Measurements from ENCODE around the gene ACSL1.

The ACSL1 gene

DNA sequence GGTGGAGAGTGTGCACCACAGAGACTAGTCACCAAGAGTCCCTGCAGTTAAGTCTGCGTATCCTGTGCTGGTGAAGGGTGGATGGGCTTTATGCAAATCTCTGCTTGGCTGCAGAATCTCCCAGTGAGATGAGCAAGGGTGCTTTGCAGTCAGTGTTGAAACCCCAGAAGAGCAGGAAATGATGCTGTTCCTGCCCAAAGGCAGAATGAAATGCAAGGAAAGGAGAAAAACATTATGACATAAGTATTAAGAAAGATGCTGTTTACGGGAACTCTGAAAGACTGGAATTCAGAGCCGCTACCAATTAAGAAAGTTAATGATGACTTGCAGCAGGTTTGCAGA, 25.4 kb upstream of the ACSL1 start:
- TF ChIP-seq, protein P1, sequence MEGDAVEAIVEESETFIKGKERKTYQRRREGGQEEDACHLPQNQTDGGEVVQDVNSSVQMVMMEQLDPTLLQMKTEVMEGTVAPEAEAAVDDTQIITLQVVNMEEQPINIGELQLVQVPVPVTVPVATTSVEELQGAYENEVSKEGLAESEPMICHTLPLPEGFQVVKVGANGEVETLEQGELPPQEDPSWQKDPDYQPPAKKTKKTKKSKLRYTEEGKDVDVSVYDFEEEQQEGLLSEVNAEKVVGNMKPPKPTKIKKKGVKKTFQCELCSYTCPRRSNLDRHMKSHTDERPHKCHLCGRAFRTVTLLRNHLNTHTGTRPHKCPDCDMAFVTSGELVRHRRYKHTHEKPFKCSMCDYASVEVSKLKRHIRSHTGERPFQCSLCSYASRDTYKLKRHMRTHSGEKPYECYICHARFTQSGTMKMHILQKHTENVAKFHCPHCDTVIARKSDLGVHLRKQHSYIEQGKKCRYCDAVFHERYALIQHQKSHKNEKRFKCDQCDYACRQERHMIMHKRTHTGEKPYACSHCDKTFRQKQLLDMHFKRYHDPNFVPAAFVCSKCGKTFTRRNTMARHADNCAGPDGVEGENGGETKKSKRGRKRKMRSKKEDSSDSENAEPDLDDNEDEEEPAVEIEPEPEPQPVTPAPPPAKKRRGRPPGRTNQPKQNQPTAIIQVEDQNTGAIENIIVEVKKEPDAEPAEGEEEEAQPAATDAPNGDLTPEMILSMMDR (IDR thresholded peaks at IDR 0.05; ENCODE audit: low read depth, low read length), result no peak
- Histone ChIP-seq H3K9ac (ENCODE audit: low read length) (no peak overlapping the region), H3K27me3 (ENCODE audit: low read depth, low read length) (no peaks in the 10 kb centered on the region), H3K4me3 (ENCODE audit: low read length) (peak overlapping the region; percentile 58), H3K27ac (ENCODE audit: low read length) (peak overlapping the region; percentile 60), H3K36me3 (replicated peaks; ENCODE audit: low read depth, low read length) (no peaks in the 10 kb centered on the region), H3K79me2 (ENCODE audit: low read length) (no peaks in the 10 kb centered on the region), H3K9me3 (ENCODE audit: insufficient read depth, low read length) (no peaks in the 10 kb centered on the region), H4K20me1 (ENCODE audit: insufficient read depth, low read length) (no peaks in the 10 kb centered on the region), H3K4me2 (ENCODE audit: low read length) (peak overlapping the region; percentile 75), H2AFZ (ENCODE audit: low read depth, low read length) (no peak overlapping the region), H3K4me1 (ENCODE audit: low read length) (peaks cover 54% of the 10 kb centered on the region)

DNA sequence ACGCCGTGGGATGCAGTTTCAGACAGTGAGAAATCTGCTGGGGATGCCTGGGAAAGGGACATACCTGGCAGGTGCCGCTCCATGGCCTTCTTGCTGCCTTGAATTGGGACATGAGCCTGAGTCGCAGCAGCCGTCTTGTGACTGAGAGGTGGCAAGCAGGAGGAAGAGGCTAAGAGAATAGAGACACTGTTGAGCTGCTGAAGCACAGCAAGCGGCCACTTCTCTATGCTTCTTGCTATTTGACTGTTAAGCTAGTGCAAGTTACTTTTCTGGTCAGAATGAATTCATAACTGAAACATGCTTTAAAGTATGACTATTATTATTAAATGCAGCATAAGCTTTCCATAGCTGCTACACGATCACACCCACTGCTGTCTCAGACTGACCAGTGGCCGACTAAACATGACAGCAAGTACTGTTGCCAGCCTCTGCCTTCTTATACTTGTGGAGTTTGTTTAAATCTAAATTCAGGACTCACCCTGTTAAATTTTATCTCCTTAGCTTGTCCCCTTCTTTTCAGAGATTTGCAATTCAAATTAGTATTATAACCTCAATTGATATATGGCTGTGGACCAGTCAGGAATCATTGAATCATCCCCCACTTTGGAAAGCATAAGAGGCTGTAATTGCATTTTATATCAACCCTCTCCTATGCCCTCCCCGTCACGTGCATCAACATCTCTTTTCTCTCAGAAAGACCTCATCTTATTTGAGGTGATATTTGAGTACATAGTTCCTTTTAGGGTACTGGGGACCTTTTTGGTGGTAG, 24.8 kb upstream of the ACSL1 start:
- TF ChIP-seq, protein P1 (IDR thresholded peaks at IDR 0.05; ENCODE audit: low read depth, low read length), result no peak
- TF ChIP-seq EZH2phosphoT487 (IDR thresholded peaks at IDR 0.05; ENCODE audit: low read depth), result no peak
- no peak overlapping the region for H2AFZ ChIP-seq (ENCODE audit: low read depth, low read length)

DNA sequence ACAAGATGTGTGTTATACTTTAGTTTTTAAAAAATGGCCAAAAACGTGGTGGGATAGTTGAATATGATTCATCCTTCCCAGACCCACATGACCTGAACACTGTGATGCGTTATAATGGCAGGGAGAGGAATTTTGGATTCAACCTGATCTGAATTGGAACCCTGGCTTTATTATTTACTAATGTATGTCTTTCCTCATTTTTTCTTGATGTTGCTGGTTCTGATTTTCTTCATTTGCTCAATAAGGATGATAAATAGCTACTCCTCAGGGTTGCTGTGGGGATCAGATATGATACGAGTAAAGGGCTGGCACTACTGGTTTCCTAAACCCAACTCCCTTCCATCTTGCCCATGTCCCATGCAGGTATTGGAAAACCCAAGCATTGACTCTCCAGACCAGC, 24.2 kb upstream of the ACSL1 start:
- no peak overlapping the region for H3K9ac ChIP-seq (ENCODE audit: low read length)
- H3K4me1 ChIP-seq (ENCODE audit: low read length), result peaks cover 44% of the 10 kb centered on the region
- H3K4me3 ChIP-seq (ENCODE audit: low read length), result peak overlapping the region; percentile 58; the same call in 1 of the 2 replicates
- H2AFZ ChIP-seq (ENCODE audit: low read depth, low read length), result no peak overlapping the region
- no peaks in the 10 kb centered on the region for H3K79me2 ChIP-seq (ENCODE audit: low read length)
- TF ChIP-seq, protein P1 (IDR thresholded peaks at IDR 0.05; ENCODE audit: low read depth, low read length), result no peak
- TF ChIP-seq EZH2phosphoT487 (IDR thresholded peaks at IDR 0.05; ENCODE audit: low read depth), result no peak
- H3K9me3 ChIP-seq (ENCODE audit: insufficient read depth, low read length), result no peaks in the 10 kb centered on the region
- H4K20me1 ChIP-seq (ENCODE audit: insufficient read depth, low read length), result no peaks in the 10 kb centered on the region
- peak overlapping the region; percentile 75 for H3K4me2 ChIP-seq (ENCODE audit: low read length)
- H3K27me3 ChIP-seq (ENCODE audit: low read depth, low read length), result no peaks in the 10 kb centered on the region
- H3K27ac ChIP-seq (ENCODE audit: low read length), result 0 out of 2 replicates have a peak overlapping the region, but pooled peaks have one; percentile 60
- H3K36me3 ChIP-seq (replicated peaks; ENCODE audit: low read depth, low read length), result no peaks in the 10 kb centered on the region

More for the DNA sequence above, 24.8 kb upstream of the ACSL1 start:
- Histone ChIP-seq H3K79me2 (ENCODE audit: low read length) (no peaks in the 10 kb centered on the region), H3K9ac (ENCODE audit: low read length) (no peak overlapping the region), H3K4me2 (ENCODE audit: low read length) (peak overlapping the region; percentile 75), H4K20me1 (ENCODE audit: insufficient read depth, low read length) (no peaks in the 10 kb centered on the region), H3K4me1 (ENCODE audit: low read length) (peaks cover 50% of the 10 kb centered on the region), H3K9me3 (ENCODE audit: insufficient read depth, low read length) (no peaks in the 10 kb centered on the region), H3K4me3 (ENCODE audit: low read length) (peak overlapping the region; percentile 58), H3K27me3 (ENCODE audit: low read depth, low read length) (no peaks in the 10 kb centered on the region), H3K36me3 (replicated peaks; ENCODE audit: low read depth, low read length) (no peaks in the 10 kb centered on the region), H3K27ac (ENCODE audit: low read length) (peak overlapping the region; percentile 60)

DNA sequence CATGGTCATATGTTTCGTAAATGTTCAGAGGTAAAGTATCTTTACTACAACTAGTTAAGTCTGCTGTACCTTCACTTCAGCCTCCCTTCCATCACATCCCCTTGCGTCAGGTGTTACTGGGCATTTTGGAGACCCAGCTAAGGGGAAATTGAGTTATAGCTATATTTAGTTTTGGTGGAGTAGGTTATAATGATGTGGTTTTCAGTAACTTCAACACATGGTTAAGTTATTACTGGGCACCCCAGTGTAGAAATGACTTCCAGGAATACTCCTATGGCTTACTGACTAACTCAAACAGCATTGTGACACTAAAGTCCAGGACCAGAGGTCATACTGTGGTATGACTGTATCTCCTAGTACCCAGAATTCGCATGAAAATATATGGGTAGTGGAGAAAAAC, 23.4 kb upstream of the ACSL1 start:
- H3K27me3 ChIP-seq (ENCODE audit: low read depth, low read length), result no peaks in the 10 kb centered on the region
- H4K20me1 ChIP-seq (ENCODE audit: insufficient read depth, low read length), result no peaks in the 10 kb centered on the region
- no peak overlapping the region for H2AFZ ChIP-seq (ENCODE audit: low read depth, low read length)
- H3K4me1 ChIP-seq (ENCODE audit: low read length), result peaks cover 36% of the 10 kb centered on the region
- H3K79me2 ChIP-seq (ENCODE audit: low read length), result no peaks in the 10 kb centered on the region
- peak overlapping the region; percentile 75 for H3K4me2 ChIP-seq (ENCODE audit: low read length)
- 0 out of 2 replicates have a peak overlapping the region, but pooled peaks have one; percentile 33 for H3K4me3 ChIP-seq (ENCODE audit: low read length)
- TF ChIP-seq EZH2phosphoT487 (IDR thresholded peaks at IDR 0.05; ENCODE audit: low read depth), result no peak
- TF ChIP-seq, protein P1 (IDR thresholded peaks at IDR 0.05; ENCODE audit: low read depth, low read length), result no peak
- no peak overlapping the region for H3K9ac ChIP-seq (ENCODE audit: low read length)
- H3K27ac ChIP-seq (ENCODE audit: low read length), result peak overlapping the region; percentile 32; the same call in 1 of the 2 replicates
- no peaks in the 10 kb centered on the region for H3K9me3 ChIP-seq (ENCODE audit: insufficient read depth, low read length)
- no peaks in the 10 kb centered on the region for H3K36me3 ChIP-seq (replicated peaks; ENCODE audit: low read depth, low read length)

All from OCI-LY3 (cell line).